Stromal cell of bone marrow (primary cell): Measurements from ENCODE around the gene KRT84.
A peak's percentile ranks its signal among the peaks of the same experiment; 100 is the strongest.

Experiments
- DNase-seq: peaks from one replicate; pipeline ENCODE4 v3.0.0-alpha.2; 2012; ENCODE audit warnings: low read depth

The KRT84 gene

GRCh38 chr12:52383331-52383730, 2.1 kb downstream of the KRT84 start:
- DNase-seq: no peak

DNA sequence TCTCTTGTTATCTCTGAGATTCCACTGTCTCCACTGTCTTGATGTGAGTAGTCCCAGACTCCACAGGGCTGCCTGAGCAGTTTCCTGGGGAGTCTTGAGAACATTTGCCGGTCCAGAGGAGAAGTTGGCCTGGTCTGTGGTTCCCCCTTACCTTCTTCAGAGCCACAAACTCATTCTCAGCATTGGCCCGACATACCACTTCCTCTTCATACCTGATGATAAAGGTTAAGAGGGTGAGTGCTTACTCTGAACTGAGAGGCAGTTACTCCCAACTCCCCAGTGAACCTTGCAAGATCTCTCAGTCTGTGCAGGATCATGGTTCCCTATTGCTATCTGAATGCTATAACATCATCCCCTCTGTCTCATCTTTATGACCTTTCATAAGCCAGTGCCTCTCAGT, 2.6 kb downstream of the KRT84 start:
- DNase-seq: no peak

- no peak for DNase-seq
Observed at GRCh38 chr12:52381206-52381605, 4.2 kb downstream of the KRT84 start.

GRCh38 chr12:52380271-52380694, 5.2 kb downstream of the KRT84 start:
- DNase-seq: no peak

DNA sequence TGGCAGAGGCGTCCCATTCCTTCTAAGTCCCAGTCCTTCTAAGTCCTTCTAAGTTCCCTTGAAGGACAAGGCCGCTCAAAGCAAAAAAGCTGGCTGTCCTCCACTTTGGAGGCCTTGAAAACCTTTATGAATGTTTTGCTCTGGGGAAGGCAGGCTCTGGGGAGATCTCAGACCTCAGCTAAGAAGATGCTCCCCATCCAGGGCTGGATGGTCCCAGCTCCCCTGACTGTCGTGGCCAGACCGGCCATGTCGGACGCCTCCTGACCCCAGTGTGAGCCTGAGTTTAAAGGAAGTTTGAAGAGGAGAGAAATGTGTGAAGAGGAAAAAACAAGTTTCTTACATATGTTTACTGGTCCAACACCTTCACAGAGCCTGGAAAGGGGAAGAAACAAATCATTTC, 5.9 kb downstream of the KRT84 start:
- no peak for DNase-seq

GRCh38 chr12:52378091-52378490, 7.4 kb downstream of the KRT84 start:
- no peak for DNase-seq

- DNase-seq: no peak
Observed at GRCh38 chr12:52377266-52377665, 8.2 kb downstream of the KRT84 start.

- DNase-seq: peak; percentile 80
Observed at GRCh38 chr12:52372216-52373154, 13.0 kb downstream of the KRT84 start.

DNA sequence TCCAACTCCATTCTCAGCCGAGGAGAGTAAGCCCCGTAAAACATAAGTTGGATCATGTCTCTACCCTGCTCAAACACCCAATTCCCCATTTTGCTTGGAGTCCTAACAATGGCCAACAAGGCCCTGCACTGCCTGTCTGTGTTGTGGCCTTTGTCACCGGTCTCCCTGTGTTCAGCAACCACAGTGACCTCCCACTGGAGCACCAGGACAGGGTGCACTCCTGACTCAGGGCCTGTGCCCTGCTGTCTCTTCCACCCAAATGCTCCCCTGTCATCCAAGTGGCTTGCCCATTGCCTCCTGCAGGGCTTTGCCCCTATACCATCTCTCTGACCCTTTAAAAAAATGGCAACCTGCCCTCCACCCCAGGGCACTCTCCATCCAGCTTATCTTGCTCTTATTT, 13.7 kb downstream of the KRT84 start:
- DNase-seq: no peak

DNA sequence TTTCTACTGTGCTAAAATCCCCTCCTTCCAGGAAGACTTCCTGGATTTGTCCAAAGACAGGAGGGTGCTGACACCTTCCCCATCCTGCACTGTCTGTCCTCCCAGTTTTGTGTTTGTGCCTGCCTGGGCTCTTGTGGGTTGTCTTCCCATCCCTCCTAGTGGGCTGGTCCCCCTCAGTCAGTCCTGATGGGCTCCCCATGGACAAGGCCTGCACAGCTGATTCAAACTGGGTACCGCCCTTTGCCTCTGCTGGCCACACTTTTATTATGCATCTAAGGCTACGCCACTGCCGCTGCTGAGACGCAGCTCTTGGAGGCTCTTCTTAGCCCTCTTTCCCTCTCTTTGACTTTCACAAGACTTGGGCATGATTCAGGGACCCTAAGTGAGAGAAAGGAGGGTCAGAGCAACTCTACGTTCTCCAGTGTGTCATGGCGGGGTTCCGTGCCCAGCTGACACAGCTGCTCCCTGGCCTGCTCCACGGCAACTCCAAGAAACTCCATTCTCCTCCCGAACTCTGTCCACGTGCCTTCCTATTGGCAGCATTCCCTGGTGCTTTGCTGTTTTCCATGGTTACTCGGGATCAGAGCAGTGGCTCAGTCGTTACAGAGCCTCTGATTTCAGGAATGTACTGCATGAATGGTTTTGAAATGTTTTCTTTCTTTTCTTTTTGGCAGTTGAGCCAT, 14.4 kb downstream of the KRT84 start:
- DNase-seq: peak; percentile 88

- DNase-seq: no peak
Observed at GRCh38 chr12:52369809-52370208, 15.6 kb downstream of the KRT84 start.

DNA sequence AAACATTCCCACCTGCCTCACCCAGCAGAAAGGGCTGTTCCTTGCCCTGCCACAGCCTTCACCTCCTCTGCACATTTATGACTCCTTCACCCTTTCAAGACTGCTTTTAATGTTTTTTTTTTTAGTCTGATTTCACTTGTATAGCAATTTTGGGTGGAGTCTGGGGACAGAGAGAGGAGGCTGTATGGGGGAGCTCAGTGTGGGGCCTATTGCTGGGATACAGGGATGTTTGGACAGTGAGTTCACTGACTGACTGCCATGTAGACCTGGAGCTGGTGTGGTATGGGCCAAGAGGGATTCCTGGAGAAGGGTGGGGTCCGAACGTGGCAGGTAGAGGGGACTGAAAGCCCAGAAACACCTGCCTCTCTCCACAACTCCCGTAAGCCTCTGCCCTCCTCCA, 16.2 kb downstream of the KRT84 start:
- DNase-seq: no peak

DNA sequence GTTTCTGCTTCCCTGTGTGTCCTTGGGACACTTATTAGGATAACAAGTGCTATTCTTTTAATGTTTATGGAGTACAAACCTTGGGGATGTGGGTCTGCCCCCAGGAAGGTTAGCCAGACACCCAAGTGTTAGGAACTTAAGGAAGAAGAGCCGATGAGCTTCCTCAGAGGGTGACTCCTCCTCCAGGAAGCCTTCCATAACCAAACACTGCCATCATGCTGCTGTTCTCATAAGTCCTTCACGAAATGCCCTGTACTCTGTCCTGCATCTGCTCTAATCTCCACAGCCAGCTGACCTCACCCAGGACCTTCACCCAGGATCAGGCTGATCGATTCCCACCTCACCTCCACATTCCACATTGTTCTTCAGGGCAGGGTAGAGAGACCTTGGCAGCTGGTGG, 16.9 kb downstream of the KRT84 start:
- no peak for DNase-seq

DNA sequence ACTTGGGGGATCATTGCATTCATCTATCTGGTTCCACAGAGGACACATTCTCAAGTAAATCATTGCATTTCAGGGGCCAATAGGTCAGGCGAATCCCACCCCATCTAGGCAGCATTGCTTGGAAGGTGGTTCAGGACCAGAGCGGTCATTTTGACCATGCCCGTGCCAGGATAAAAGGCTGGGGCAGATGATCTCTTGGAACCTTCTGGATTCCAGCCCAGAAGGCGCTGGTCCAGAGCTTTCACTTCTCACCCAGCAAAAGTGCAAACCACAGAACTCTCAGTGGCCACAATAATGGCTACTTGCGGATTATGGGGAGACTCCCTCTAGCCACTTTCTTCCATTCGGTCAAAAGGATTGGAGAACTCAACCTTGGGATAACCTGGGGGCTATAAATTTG, 17.6 kb downstream of the KRT84 start:
- DNase-seq: no peak

DNA sequence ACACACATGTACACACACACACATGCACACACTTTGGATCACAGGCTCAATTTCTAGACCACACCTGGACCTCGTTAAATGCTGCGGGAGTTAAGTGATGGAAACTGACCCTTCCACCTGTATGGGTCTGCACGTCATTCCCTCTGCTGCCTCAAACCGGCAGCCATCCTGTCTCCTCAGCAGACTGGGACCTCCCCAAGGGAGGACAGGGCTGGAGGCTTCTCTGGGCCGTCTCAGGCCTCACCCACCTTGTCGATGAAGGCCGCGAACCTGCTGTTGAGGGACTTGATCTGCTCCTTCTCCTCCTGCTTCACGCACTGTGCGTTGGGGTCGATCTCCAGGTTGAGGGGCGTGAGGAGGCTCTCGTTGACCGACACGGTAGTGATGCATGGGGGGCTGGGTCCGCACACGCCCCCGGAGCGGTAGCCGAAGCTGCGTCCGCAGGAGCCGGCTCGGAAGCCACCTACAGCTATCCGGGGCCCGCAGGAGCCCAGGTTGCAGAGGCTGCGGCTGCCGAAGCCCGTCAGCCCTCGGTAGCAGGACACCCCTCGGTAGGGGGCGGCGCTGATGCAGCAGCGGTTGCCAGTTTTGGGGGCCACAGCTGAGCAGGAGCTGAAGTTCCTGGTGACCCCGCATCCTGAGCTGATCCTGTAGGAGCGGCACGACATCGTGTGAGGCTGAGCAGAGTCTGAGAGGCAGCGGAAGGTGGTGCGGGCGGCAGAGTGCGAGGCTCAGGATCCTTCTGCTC, 18.5 kb downstream of the KRT84 start, which contains the start of gene KRT85:
Gene KRT85 (minus strand): TSS at position 744 of the 748 bp plus-strand sequence. CDS start 76 bp downstream, at position 668.
- DNase-seq: no peak

GRCh38 chr12:52364901-52365489, 20.5 kb downstream of the KRT84 start:
- DNase-seq: no peak

DNA sequence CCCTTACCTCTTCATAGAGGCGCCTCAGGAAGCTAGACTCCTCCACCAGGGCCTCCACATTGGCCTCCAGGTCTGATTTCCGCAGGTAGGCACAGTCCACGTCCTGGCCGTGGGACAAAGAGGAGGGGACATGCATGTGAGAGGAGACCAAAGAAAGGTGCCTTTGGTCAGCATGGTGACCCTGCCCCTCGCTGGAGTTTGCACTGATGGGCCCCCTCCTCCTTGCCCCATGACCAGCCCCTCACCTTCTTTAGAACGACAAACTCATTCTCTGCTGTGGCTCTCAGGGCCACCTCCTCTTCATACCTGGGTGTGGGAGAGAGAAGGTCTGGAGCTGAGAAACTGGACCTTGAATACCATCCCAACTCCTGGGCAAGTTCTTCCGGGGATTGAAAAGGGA, 21.4 kb downstream of the KRT84 start:
- no peak for DNase-seq

- no peak for DNase-seq
Observed at GRCh38 chr12:52363111-52363679, 22.3 kb downstream of the KRT84 start.

GRCh38 chr12:52362118-52362726, 23.2 kb downstream of the KRT84 start:
- no peak for DNase-seq

- DNase-seq: no peak
Observed at GRCh38 chr12:52361553-52361952, 23.9 kb downstream of the KRT84 start.

DNA sequence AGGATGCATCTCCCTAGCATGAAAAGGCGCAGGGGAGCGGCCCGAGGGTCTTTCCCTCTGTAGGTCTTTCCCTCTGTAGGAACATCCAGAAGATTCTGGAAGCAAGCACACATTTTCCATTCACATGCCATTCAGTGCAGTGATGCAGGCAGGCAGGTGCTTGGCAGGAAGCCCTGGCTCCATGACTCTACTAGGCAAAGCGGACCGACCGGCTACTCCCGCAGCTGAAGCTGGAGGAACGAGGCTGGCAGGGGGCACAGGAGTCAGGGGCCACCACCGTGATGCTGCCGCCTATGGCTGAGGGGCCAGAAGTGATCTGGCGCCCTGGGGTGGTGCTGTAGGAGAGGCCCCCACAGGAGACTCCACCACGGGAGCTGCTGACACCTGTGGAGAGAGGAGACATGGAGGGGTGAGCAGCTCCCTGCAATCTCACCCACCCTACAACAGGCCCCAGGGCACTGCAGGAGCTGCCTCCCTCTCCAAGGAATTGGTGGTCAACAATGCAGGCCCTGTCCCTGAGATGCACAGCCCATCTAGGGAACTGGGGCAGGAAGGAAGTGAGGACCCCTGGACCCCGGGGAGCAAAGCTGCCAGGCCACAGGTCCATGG, 24.7 kb downstream of the KRT84 start:
- no peak for DNase-seq
